OCI-LY7 (cell line): ENCODE measurements around the gene GLS2.
"Not testable (repeated sequence)": the region's sequence is repeated elsewhere in the genome, so short reads cannot be mapped to it uniquely, and the experiment has no call there.

Experiments
- EZH2phosphoT487 ChIP-seq: fragments of 200-600 bp; sonication (generic); IDR thresholded peaks from 2 replicates; pipeline ENCODE4 v1.6.1; 2018; ENCODE audit warnings: low read depth, borderline replicate concordance, mild to moderate bottlenecking, mixed run types, antibody characterized with exemption, low read length, moderate library complexity, mixed read lengths
- TF ChIP-seq, protein P1 (sequence below): fragments of 200-600 bp; sonication (generic); conservative IDR thresholded peaks from 2 replicates; pipeline ENCODE4 v1.5.1; 2014; ENCODE audit warnings: mild to moderate bottlenecking, antibody characterized with exemption, low read length, moderate library complexity, mixed read lengths

DNA sequence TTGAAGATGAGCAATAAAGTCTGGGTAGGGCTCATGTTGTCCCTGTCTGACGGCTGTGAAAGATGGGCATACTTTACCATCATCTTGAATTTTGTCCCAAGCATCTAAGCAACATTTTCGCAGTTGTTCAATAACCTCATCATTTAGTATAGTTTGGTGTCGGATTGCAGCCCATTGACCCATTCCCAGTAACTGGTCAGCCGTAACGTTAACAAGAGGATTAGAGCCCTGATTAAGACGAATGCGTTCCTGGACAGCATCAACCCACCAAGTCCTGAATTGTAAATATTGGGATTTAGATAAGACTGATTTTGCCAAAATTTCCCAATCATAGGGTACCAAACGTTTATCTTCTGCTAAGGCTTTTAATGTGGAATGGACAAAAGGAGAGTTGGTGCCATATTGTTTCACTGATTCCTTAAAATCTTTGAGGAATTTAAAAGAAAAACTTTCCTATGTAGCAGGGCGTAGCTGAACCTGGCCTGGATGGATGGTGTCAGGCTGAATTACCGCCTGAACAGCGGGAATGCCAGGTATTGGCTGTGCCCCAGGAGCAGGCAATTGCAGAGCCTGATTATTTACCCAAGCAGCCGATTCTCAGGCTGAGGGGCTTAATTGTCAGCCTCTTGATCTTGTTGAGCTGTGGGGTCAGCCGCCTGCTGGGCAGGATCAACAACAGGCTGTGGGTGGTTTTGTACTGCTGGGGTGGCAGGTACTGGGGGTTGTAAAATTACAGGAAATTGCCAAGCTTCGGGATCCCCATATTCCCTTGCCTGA, 10.4 kb upstream of the GLS2 start:
- TF ChIP-seq, protein P1, sequence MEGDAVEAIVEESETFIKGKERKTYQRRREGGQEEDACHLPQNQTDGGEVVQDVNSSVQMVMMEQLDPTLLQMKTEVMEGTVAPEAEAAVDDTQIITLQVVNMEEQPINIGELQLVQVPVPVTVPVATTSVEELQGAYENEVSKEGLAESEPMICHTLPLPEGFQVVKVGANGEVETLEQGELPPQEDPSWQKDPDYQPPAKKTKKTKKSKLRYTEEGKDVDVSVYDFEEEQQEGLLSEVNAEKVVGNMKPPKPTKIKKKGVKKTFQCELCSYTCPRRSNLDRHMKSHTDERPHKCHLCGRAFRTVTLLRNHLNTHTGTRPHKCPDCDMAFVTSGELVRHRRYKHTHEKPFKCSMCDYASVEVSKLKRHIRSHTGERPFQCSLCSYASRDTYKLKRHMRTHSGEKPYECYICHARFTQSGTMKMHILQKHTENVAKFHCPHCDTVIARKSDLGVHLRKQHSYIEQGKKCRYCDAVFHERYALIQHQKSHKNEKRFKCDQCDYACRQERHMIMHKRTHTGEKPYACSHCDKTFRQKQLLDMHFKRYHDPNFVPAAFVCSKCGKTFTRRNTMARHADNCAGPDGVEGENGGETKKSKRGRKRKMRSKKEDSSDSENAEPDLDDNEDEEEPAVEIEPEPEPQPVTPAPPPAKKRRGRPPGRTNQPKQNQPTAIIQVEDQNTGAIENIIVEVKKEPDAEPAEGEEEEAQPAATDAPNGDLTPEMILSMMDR, result not testable (repeated sequence)
- TF ChIP-seq EZH2phosphoT487, result not testable (repeated sequence)
